ENCODE results near the gene URAD.

Gene URAD

DNA sequence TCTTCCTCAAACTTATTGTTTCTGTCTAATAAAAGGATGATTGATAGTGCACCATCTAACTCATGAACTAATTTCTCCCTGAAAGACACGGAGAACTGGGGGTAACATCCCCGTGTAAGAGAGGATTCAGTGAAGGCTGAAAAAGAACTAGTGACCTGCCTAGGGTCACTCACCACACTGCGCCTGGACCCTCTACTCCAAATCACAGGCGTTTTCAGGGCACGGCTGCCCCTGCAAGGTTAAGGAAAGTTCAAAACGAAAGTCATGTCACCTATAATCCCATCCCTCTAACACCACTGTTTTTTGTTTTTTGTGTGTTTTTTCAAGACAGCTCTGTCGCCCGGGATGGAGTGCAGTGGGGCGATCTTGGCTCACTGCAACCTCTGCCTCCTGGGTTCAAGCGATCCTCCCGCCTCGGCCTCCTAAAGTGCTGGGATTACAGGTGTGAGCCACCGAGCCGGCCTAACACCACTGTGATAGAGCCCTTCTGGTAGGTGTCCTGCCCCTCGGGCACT, 8.7 kb downstream of the URAD start:
- DNase-seq (ENCODE audit: low read depth): no peak
- no peak overlapping the region for H3K4me3 ChIP-seq (ENCODE audit: low read depth, low read length)
- TF ChIP-seq, protein P1, sequence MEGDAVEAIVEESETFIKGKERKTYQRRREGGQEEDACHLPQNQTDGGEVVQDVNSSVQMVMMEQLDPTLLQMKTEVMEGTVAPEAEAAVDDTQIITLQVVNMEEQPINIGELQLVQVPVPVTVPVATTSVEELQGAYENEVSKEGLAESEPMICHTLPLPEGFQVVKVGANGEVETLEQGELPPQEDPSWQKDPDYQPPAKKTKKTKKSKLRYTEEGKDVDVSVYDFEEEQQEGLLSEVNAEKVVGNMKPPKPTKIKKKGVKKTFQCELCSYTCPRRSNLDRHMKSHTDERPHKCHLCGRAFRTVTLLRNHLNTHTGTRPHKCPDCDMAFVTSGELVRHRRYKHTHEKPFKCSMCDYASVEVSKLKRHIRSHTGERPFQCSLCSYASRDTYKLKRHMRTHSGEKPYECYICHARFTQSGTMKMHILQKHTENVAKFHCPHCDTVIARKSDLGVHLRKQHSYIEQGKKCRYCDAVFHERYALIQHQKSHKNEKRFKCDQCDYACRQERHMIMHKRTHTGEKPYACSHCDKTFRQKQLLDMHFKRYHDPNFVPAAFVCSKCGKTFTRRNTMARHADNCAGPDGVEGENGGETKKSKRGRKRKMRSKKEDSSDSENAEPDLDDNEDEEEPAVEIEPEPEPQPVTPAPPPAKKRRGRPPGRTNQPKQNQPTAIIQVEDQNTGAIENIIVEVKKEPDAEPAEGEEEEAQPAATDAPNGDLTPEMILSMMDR (conservative IDR thresholded peaks at IDR 0.05; ENCODE audit: low read depth, low read length): no peak

DNA sequence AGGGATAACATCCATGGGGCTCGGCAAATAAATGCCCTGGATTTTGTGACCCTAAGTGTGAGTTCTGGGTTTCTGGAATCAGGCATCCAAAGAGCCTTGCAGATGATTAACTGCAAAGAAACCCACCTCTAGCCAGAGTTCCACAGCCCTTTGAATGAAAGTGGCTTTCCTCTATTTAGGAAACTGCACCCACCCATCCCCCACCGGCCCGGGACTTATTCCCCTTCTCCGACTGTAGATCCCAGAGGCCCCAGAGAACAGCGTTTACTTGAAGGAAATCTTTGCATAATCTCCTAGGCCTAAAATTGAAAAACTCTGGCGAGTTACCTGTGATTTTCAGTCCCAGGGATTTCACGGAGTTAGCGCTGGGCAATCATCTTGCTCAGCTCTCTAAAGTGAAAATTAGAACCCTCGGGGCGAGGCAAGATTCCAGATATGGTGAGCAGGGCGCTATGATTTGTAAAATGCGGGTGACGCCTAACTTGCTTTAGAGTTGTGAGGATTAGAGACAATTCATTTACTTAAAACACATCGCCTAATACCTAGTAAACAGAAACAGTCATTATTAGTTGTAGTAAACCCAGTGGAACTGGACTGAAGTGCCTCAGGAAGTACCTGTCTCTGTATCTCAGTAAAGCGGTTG, 9.4 kb downstream of the URAD start:
- TF ChIP-seq, protein P1 (conservative IDR thresholded peaks at IDR 0.05; ENCODE audit: low read depth, low read length): no peak
- no peak for DNase-seq (ENCODE audit: low read depth)
- H3K4me3 ChIP-seq (ENCODE audit: low read depth, low read length): no peak overlapping the region

DNA sequence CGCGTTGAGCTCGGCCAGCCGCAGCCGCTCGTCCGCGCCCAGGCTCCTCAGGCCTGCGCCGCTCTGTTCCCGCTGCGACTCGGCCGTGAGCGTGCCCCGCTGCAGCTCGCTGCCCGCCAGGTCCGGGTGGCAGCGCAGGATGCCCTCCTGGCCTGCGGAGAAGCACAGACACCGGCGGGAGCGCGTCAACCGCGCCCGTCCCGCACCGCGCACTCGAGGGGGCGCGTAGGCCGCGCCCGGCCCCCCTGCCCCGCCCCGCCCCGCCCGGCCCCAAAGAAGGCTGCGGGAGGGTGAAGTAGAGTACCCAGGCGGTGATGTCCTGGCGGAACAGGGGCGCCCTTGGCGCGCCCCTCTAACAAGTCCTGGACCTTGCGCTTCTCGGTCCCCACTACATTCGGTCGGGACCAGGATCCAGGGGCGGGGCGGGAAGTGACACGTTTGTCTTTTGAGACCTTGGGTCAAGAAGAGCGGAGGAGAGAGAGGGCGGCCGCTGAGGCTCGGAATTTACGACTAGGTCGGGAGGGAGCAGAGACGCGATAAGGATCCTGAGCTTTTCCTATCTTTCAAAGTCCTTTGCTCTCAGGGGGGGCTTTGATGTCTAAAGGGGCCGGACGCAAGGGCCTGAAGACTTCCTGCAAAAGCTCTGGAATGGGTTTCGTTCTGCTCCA, 10.1 kb downstream of the URAD start:
- TF ChIP-seq, protein P1 (conservative IDR thresholded peaks at IDR 0.05; ENCODE audit: low read depth, low read length): no peak

DNA sequence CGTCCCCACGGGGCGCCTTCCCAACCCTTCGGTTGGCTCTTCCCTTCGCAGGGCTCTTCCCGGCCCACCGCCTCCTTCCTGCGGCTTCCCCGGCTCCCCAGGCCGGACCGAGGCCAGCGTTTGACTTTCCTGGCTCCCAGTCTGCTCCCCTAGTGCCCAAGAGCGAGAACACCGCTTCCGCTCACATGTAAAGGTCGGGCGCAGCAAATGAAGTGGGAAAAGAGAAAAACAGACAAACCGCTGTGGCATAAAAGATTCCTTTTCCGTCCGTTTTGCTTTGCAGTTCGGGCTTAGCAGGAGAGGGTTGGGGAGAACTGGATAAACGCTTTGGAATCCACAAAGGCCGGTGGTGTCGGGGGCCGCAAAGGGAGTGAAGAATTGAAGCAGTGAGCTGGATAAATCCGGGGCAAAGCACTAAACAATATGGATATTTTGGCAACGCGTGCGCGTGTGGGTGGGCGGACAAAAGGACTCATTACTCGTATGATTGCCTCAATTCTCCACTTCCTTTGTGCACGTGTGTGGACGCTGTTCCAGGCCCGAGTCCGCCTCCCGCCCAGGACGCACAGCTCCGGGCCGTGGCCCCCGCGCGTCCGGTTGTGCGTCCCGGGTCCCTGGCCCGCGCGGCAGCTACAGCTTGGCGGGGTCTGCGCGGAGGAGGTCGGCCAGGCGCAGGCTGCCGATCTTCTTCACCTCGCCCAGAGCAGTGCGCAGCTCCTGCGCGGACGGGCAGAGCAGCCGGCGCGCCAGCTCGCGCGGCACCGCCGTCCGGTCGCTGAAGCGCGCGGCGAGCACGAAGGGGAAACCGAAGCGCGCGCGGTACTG, 10.8 kb downstream of the URAD start:
- TF ChIP-seq, protein P1 (conservative IDR thresholded peaks at IDR 0.05; ENCODE audit: low read depth, low read length): no peak
- no peak for DNase-seq (ENCODE audit: low read depth)
- H3K4me3 ChIP-seq (ENCODE audit: low read depth, low read length): no peak overlapping the region

More for the DNA sequence above, 10.1 kb downstream of the URAD start:
- no peak for DNase-seq (ENCODE audit: low read depth)
- H3K4me3 ChIP-seq (ENCODE audit: low read depth, low read length): no peak overlapping the region

DNA sequence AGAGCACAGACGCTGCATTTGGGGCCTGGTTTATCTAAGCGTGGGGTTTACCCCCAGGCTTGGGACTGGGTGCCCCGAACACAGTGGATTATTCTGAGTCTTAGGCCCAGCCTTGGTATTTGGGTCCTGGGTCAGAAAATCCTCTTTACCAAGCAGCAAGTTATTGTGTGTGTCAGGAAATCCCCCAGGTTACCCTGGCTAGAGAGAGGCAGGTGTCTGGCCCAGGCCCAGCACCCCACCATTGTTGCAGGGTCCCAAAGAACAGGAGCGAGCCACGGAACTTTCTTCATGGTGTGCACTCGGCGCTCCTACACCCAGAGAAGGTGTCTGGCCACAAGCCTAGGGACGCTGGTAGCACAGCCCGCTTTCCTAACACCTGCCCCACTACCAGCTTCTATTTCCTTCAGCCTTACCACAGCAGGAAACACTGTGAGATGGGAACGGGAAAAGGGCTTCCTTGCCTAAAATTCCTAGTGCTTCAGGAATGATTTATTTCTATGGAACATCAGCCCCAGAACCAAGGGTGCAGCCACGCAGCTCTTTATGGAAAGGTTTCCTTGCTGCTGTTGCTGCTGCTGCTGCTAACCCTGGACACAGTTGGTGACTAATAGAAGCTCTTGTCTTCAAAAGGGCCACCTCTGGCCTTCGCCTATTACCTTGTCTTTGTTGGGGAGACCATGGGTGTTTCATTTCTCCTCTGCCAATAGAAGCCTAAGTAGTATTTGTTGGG, 12.0 kb downstream of the URAD start:
- no peak for DNase-seq (ENCODE audit: low read depth)
- TF ChIP-seq, protein P1 (conservative IDR thresholded peaks at IDR 0.05; ENCODE audit: low read depth, low read length): no peak
- no peak overlapping the region for H3K4me3 ChIP-seq (ENCODE audit: low read depth, low read length)

DNA sequence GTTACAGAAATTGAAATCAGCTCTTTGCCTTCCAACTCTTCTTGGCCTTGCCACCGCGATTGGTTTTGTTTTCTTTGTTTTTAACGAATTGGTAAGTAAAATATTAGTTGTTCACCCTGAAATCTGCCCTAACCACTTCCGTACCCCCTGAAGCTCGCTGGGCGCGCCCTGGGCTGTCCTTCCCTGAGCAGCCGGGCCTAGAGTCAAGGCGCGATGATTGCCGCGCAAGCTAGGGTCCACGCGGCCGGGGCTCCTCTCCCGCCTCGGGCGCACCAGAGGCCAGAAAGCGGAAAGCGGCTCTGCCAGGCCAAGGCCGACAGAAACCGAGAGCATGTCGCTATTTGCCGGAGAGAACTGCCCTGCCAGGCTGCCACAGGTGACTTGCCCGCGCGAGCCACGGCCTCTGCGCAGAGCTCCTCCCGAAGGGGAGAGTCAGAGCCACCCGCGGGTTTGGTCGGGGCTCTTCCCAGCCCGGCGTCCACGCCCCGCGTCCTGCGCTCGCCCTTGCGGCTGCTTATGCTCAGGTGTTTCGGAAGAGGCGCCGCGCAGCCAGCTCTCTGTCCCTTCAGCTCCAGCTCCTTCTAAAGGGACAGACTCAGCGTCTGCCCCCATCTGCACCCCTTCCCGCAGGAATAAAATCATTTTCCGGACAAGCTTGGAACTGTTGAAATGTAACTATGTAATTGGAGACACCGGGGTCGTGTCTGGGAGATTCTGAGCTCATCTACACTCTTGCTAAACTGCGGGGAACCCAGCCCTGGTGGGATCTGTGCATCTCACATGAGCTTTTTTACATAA, 12.7 kb downstream of the URAD start:
- no peak overlapping the region for H3K4me3 ChIP-seq (ENCODE audit: low read depth, low read length)
- TF ChIP-seq, protein P1 (conservative IDR thresholded peaks at IDR 0.05; ENCODE audit: low read depth, low read length): no peak
- DNase-seq (ENCODE audit: low read depth): no peak
